Keratinocyte (primary cell): ENCODE data around the gene GIMAP8.

ENCODE experiments used
- CTCF ChIP-seq, 3 experiments: IDR thresholded peaks in 1 of 3; conservative IDR thresholded peaks in 1 of 3; optimal IDR thresholded peaks in 1 of 3; 2 replicates in 2 of 3; 3 replicates in 1 of 3; pipeline versions ENCODE3 to v1.5.1; 2011; ENCODE audit warnings: low read length in 3 of 3, mild to moderate bottlenecking in 3 of 3, moderate library complexity in 2 of 3, control low read depth in 1 of 3, inconsistent platforms in 1 of 3; ENCODE audit not compliant: insufficient read depth in 2 of 3; ENCODE audit errors: extremely low read depth in 1 of 3
- EZH2 ChIP-seq: IDR thresholded peaks from one replicate; pipeline ENCODE4 v1.6.1; 2012; ENCODE audit warnings: inconsistent platforms, mild to moderate bottlenecking, low read length, moderate library complexity

DNA sequence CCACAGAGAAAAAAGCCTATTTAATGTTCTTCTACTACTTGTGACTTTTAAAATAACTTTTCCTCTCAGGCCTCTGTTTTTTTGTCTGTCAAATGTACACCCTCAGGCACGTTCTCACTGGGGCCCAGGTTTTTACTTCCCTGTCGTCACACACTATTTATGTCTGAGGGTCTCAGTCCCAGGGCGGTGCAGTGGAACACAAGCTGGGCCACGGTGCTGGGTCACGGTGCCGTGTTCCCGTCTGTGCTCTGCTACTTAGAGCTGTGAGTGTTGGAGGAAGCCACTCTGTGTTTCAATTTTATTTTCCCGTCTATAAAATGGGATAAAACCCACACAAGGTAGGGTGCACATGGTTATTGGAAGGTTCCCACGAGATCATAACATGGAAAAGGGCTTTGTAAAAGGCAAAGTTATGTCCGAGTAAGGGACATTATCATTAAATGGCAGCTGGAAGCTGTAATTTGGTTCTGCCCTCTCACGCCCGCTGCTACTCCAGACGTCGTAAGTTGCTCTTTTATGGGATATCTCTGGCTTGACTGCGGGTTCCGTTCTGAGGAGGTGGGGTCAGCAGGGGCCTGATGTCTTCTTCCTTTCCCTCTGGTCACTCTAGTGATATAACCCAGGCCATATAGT lies 46.1 kb upstream of the GIMAP8 start:
- TF ChIP-seq CTCF (optimal IDR thresholded peaks at IDR 0.05 in 1 of 3, IDR thresholded peaks at IDR 0.05 in 1 of 3, conservative IDR thresholded peaks at IDR 0.05 in 1 of 3; ENCODE audit: extremely low read depth in 1 of 3, insufficient read depth in 2 of 3, low read length in 3 of 3) (no peak), EZH2 (no peak)
